H1 (cell line): ENCODE results near the gene LRRK1. TPM values are rescaled to one million over a fixed set of nuclear protein-coding genes. Genes with fewer than 3 reads are reported as not detected.

Experiments used
- CTCF ChIA-PET: fragments of 300-600 bp; sonication (Branson Sonifier 250); formaldehyde crosslinking; loops from one replicate; lab custom pipeline; 2021; ENCODE audit not compliant: partially characterized antibody; lab: Charles Lee
- POLR2A ChIA-PET: fragments of 300-600 bp; sonication (Branson Sonifier 250); formaldehyde crosslinking; loops from one replicate; lab custom pipeline; 2021; ENCODE audit warnings: inconsistent platforms; ENCODE audit not compliant: partially characterized antibody; lab: Charles Lee
- DNase-seq, 2 experiments: peaks; one replicate each; pipeline versions ENCODE4 v3.0.0 to v3.0.0-alpha.2; 2010 to 2022; ENCODE audit warnings: low spot score in 2 of 2, low read depth in 1 of 2, mixed read lengths in 1 of 2
- FAIRE-seq: peaks from 2 replicates; lab custom pipeline; 2011; peaks lifted over from hg19 to GRCh38; lab: Jason Lieb, UNC
- H2AFZ ChIP-seq: 2 replicates; pipeline ENCODE4 v1.8.1; 2012; ENCODE audit warnings: low read length, inconsistent platforms
- H2AK5ac ChIP-seq: 2 replicates; pipeline ENCODE4 v1.6.1; 2013; ENCODE audit warnings: low read depth, low read length
- H2BK120ac ChIP-seq: replicated peaks from 2 replicates; pipeline ENCODE3; 2013; ENCODE audit warnings: low read depth, low read length, inconsistent platforms
- H2BK12ac ChIP-seq: 2 replicates; pipeline ENCODE4 v1.6.1; 2013; ENCODE audit warnings: low read depth, low read length
- H2BK15ac ChIP-seq: 2 replicates; pipeline ENCODE4 v1.6.1; 2013; ENCODE audit warnings: low read length
- H2BK20ac ChIP-seq: 2 replicates; pipeline ENCODE4 v1.6.1; 2013; ENCODE audit warnings: low read length
- H2BK5ac ChIP-seq: 2 replicates; pipeline ENCODE4 v1.6.1; 2013; ENCODE audit warnings: low read depth, low read length
- H3K14ac ChIP-seq: 2 replicates; pipeline ENCODE4 v1.6.1; 2013; ENCODE audit warnings: inconsistent platforms; ENCODE audit not compliant: insufficient read length
- H3K18ac ChIP-seq: 2 replicates; pipeline ENCODE4 v1.6.1; 2013; ENCODE audit warnings: low read length; ENCODE audit errors: extremely low read depth
- H3K23ac ChIP-seq: 2 replicates; pipeline ENCODE4 v1.6.1; 2013; ENCODE audit warnings: inconsistent platforms; ENCODE audit not compliant: insufficient read length
- H3K23me2 ChIP-seq: 2 replicates; pipeline ENCODE4 v1.6.1; 2013; ENCODE audit warnings: low read depth, low read length
- H3K27ac ChIP-seq: 2 replicates; pipeline ENCODE4 v1.6.1; 2011; ENCODE audit warnings: low read depth, low read length, inconsistent platforms
- H3K27me3 ChIP-seq, 4 experiments: replicated peaks in 1 of 4; 1 replicate in 1 of 4; 2 replicates in 3 of 4; pipeline versions ENCODE4 v1.6.1 to v1.8.1; 2011 to 2013; ENCODE audit warnings: low read length in 3 of 4, mild to moderate bottlenecking in 3 of 4, inconsistent platforms in 2 of 4, mixed read lengths in 2 of 4, moderate library complexity in 1 of 4; ENCODE audit not compliant: control insufficient read depth in 3 of 4, insufficient read depth in 3 of 4; ENCODE audit errors: extremely low read depth in 1 of 4
- H3K36me3 ChIP-seq, 4 experiments: 2 replicates each; pipeline versions ENCODE4 v1.6.1 to v1.8.1; 2011 to 2013; ENCODE audit warnings: mild to moderate bottlenecking in 4 of 4, low read length in 3 of 4, moderate library complexity in 2 of 4, control low read depth in 1 of 4, inconsistent platforms in 1 of 4; ENCODE audit not compliant: insufficient read depth in 4 of 4, control insufficient read depth in 2 of 4
- H3K4ac ChIP-seq: replicated peaks from 2 replicates; pipeline ENCODE3; 2013; ENCODE audit warnings: low read length, low read depth, mixed read lengths, inconsistent platforms; ENCODE audit not compliant: insufficient read length
- H3K4me1 ChIP-seq, 4 experiments: replicated peaks in 1 of 4; 1 replicate in 1 of 4; 2 replicates in 3 of 4; pipeline versions ENCODE4 v1.6.1 to v1.8.1; 2011 to 2013; ENCODE audit warnings: low read length in 3 of 4, inconsistent platforms in 2 of 4, mixed read lengths in 1 of 4; ENCODE audit not compliant: insufficient read depth in 4 of 4, control insufficient read depth in 3 of 4
- H3K4me2 ChIP-seq, 2 experiments: 2 replicates each; pipeline versions ENCODE4 v1.6.1 to v1.8.1; 2011 to 2013; ENCODE audit warnings: low read depth in 2 of 2, low read length in 2 of 2, control low read depth in 1 of 2, inconsistent platforms in 1 of 2, mild to moderate bottlenecking in 1 of 2; ENCODE audit not compliant: insufficient read depth in 1 of 2
- H3K4me3 ChIP-seq, 4 experiments: fragments of 200-600, 300-600 bp in 1 of 4; sonication (generic), shearing (Covaris generic), sonication (Bioruptor Twin) in 1 of 4; 2 replicates each; pipeline versions ENCODE4 v1.5.1 to v1.8.1; 2011 to 2016; ENCODE audit warnings: low read length in 4 of 4, low read depth in 3 of 4, control low read depth in 2 of 4, inconsistent platforms in 2 of 4, mild to moderate bottlenecking in 2 of 4, mixed read lengths in 1 of 4, moderate library complexity in 1 of 4; ENCODE audit not compliant: insufficient read depth in 2 of 4; ENCODE audit errors: extremely low read depth in 1 of 4
- H3K56ac ChIP-seq: replicated peaks from 2 replicates; pipeline ENCODE3; 2013; ENCODE audit warnings: low read depth, mild to moderate bottlenecking, mixed read lengths, low read length, inconsistent platforms; ENCODE audit not compliant: insufficient read length
- H3K79me1 ChIP-seq: 2 replicates; pipeline ENCODE4 v1.6.1; 2013; ENCODE audit warnings: low read depth, low read length, control low read depth
- H3K79me2 ChIP-seq, 2 experiments: 2 replicates each; pipeline versions ENCODE4 v1.6.1 to v1.8.1; 2012 to 2013; ENCODE audit warnings: low read length in 2 of 2, mild to moderate bottlenecking in 2 of 2, inconsistent platforms in 1 of 2; ENCODE audit not compliant: insufficient read depth in 2 of 2, control insufficient read depth in 1 of 2
- H3K9ac ChIP-seq, 4 experiments: replicated peaks in 1 of 4; 1 replicate in 1 of 4; 2 replicates in 3 of 4; pipeline versions ENCODE4 v1.6.1 to v1.8.1; 2011 to 2013; ENCODE audit warnings: low read depth in 3 of 4, low read length in 3 of 4, control low read depth in 2 of 4, mild to moderate bottlenecking in 2 of 4, moderate library complexity in 2 of 4, inconsistent platforms in 1 of 4; ENCODE audit errors: extremely low read depth in 1 of 4
- H3K9me3 ChIP-seq, 2 experiments: 2 replicates each; pipeline versions ENCODE4 v1.6.1 to v1.8.1; 2012 to 2013; ENCODE audit warnings: mild to moderate bottlenecking in 2 of 2, moderate library complexity in 2 of 2, control low read depth in 1 of 2, inconsistent platforms in 1 of 2, low read depth in 1 of 2, low read length in 1 of 2, mixed read lengths in 1 of 2; ENCODE audit not compliant: insufficient read depth in 2 of 2
- H4K20me1 ChIP-seq, 2 experiments: replicated peaks in 1 of 2; 2 replicates each; pipeline versions ENCODE3 to v1.8.1; 2011 to 2013; ENCODE audit warnings: inconsistent platforms in 2 of 2, low read length in 2 of 2, mild to moderate bottlenecking in 1 of 2; ENCODE audit not compliant: insufficient read depth in 2 of 2, control insufficient read depth in 1 of 2
- H4K5ac ChIP-seq: 2 replicates; pipeline ENCODE4 v1.6.1; 2013; ENCODE audit warnings: low read length, low read depth, mixed read lengths, inconsistent platforms; ENCODE audit not compliant: insufficient read length
- H4K8ac ChIP-seq: 2 replicates; pipeline ENCODE4 v1.8.0; 2013; ENCODE audit warnings: mild to moderate bottlenecking, moderate library complexity, low read length, inconsistent platforms; ENCODE audit not compliant: insufficient read depth; ENCODE audit errors: extremely low read depth
- H4K91ac ChIP-seq: replicated peaks from 2 replicates; pipeline ENCODE3; 2013; ENCODE audit warnings: low read length, mixed read lengths, inconsistent platforms; ENCODE audit not compliant: insufficient read length
- ASH2L ChIP-seq: fragments of 200-600, 300-600 bp; sonication (generic); IDR thresholded peaks from one replicate; pipeline ENCODE4 v1.7.1; 2017; ENCODE audit warnings: low read length
- CREB1 ChIP-seq: IDR thresholded peaks from 2 replicates; pipeline ENCODE4 v1.6.1; 2012; ENCODE audit warnings: inconsistent platforms
- CTCF ChIP-seq, 3 experiments: IDR thresholded peaks; 1 replicate in 2 of 3; 2 replicates in 1 of 3; pipeline versions ENCODE4 v1.5.1 to v1.6.1; 2011; ENCODE audit warnings: low read length in 3 of 3, mild to moderate bottlenecking in 3 of 3, inconsistent platforms in 2 of 3, low read depth in 1 of 3, moderate library complexity in 1 of 3; ENCODE audit not compliant: insufficient read depth in 1 of 3; ENCODE audit errors: control extremely low read depth in 1 of 3
- MAFK ChIP-seq: IDR thresholded peaks from 2 replicates; pipeline ENCODE4 v1.6.1; 2012; ENCODE audit warnings: low read depth, mild to moderate bottlenecking, improper control_type of control experiment, low read length
- POLR2AphosphoS5 ChIP-seq: IDR thresholded peaks from 2 replicates; pipeline ENCODE4 v1.6.1; 2011; ENCODE audit warnings: low read depth, low read length
- RAD21 ChIP-seq, 2 experiments: IDR thresholded peaks in 1 of 2; conservative IDR thresholded peaks in 1 of 2; 2 replicates each; pipeline ENCODE4 v1.6.1; 2011; ENCODE audit warnings: low read depth in 2 of 2, low read length in 2 of 2, improper control_type of control experiment in 1 of 2, inconsistent platforms in 1 of 2, mild to moderate bottlenecking in 1 of 2, moderate library complexity in 1 of 2
- RFX5 ChIP-seq: IDR thresholded peaks from 2 replicates; pipeline ENCODE4 v1.6.1; 2011; ENCODE audit warnings: low read depth, low read length, improper control_type of control experiment, borderline replicate concordance
- RNF2 ChIP-seq: fragments of 200-900, 300-1000 bp; sonication (generic); IDR thresholded peaks from 2 replicates; pipeline ENCODE4 v1.7.1; 2016; ENCODE audit warnings: borderline replicate concordance, low read depth, mild to moderate bottlenecking, antibody characterized with exemption, low read length; ENCODE audit not compliant: poor library complexity, severe bottlenecking; ENCODE audit errors: missing control alignments
- SAP30 ChIP-seq: fragments of 300-600 bp; sonication (generic); IDR thresholded peaks from 2 replicates; pipeline ENCODE4 v1.7.1; 2012; ENCODE audit warnings: low read length, moderate library complexity, mild to moderate bottlenecking, inconsistent platforms; ENCODE audit not compliant: insufficient read depth, insufficient replicate concordance
- SIN3A ChIP-seq, 2 experiments: IDR thresholded peaks in 1 of 2; conservative IDR thresholded peaks in 1 of 2; 2 replicates each; pipeline ENCODE4 v1.6.1; 2011 to 2012; ENCODE audit warnings: low read length in 2 of 2, improper control_type of control experiment in 1 of 2, low read depth in 1 of 2, mild to moderate bottlenecking in 1 of 2
- WGBS, 2 experiments: shearing (Covaris generic) in 1 of 2; methylation state at CpG; one replicate each; pipeline versions ENCODE4 v1.1.6 to v1.1.7; 2013 to 2015; ENCODE audit warnings: low lambda C conversion rate in 2 of 2, mixed read lengths in 2 of 2, inconsistent platforms in 1 of 2, low coverage in 1 of 2, missing lambda C conversion rate in 1 of 2; ENCODE audit not compliant: insufficient replicate concordance in 2 of 2, insufficient coverage in 1 of 2, insufficient read length in 1 of 2; ENCODE audit errors: extremely low coverage in 1 of 2, missing lambda C conversion rate in 1 of 2; 5-methylcytosine and 5-hydroxymethylcytosine counted together
- polyA plus RNA-seq, 7 experiments: library from polyadenylated mRNA; depleted of rRNA in 3 of 7; stranded (reverse) in 5 of 7; unstranded in 2 of 7; fragments of >200 nt in 5 of 7; fragments of 200-250 nt in 2 of 7; gene quantifications; 1 replicate in 5 of 7; 2 replicates in 1 of 7; 4 replicates in 1 of 7; pipeline versions ENCODE4 v1.2.1 to v1.2.3, GENCODE V29; 2011 to 2013; ENCODE audit warnings: missing spikeins in 2 of 7, mixed read lengths in 2 of 7
- total RNA-seq: library from RNA; stranded (reverse); fragmentation: NEBNext Ultra II Directional; extraction: Animal tissue kit (Norgen Biotek cat#: 25700); gene quantifications from 2 replicates; pipeline ENCODE4 v1.2.1, GENCODE V29; 2021

Gene LRRK1
- total and polyA plus RNA-seq, 2 of the 8 experiments (the other 6 are each of a cell fraction or from before 2014, with no cell fraction given) = 1.2 to 3.6 TPM

- no peak overlapping the region for H4K5ac ChIP-seq
- H3K18ac ChIP-seq = no peak overlapping the region
- H3K4me2 ChIP-seq = no peak overlapping the region
- 0 out of 2 replicates have a peak overlapping the region, but pooled peaks have one; percentile 73 for H2BK20ac ChIP-seq
- H3K4ac ChIP-seq = no peak overlapping the region
- FAIRE-seq (no peak), DNase-seq (peak in 1 of 2 experiments; percentile 33)
- H4K8ac ChIP-seq = no peak overlapping the region
- H3K4me1 ChIP-seq = peaks cover 0 to 9% (median 4%) of the 10 kb centered on the region in 4 experiments; a peak in 5 of 7 replicates
- no peak overlapping the region for H3K14ac ChIP-seq
- H3K27ac ChIP-seq = no peak overlapping the region
- no peak overlapping the region for H2BK120ac ChIP-seq
- no peaks in the 10 kb centered on the region for H3K79me1 ChIP-seq
- H3K79me2 ChIP-seq = no peaks in the 10 kb centered on the region
- H3K36me3 ChIP-seq = no peaks in the 10 kb centered on the region
- H2BK15ac ChIP-seq = no peak overlapping the region
- H4K91ac ChIP-seq = peak overlapping the region; percentile 36
- no peak overlapping the region for H2AFZ ChIP-seq
- 91% methylated on average over 6 of the region's 6 CpGs; no CpG with 5 or more reads in 1 of the 2 experiments for WGBS, 2 experiments
- H3K56ac ChIP-seq = no peak overlapping the region
- H3K9me3 ChIP-seq = no peaks in the 10 kb centered on the region
- no peak overlapping the region for H3K9ac ChIP-seq
- POLR2A ChIA-PET = interaction anchor here (1.0 kb wide), 1 partner anchor 207 kb away, joined by 3 read pairs; no protein-coding TSS in a partner anchor
- no peak overlapping the region for H3K23ac ChIP-seq
- no peak overlapping the region for H2AK5ac ChIP-seq
- H3K23me2 ChIP-seq = no peaks in the 10 kb centered on the region
- H3K4me3 ChIP-seq = no peak overlapping the region
- H4K20me1 ChIP-seq = no peaks in the 10 kb centered on the region
- no peak overlapping the region; the same call in 1 of the 2 replicates for H2BK5ac ChIP-seq
- peak overlapping the region; percentile 23; the same call in 1 of the 2 replicates for H2BK12ac ChIP-seq
- CTCF ChIA-PET = interaction anchor here (0.6 to 22.3 kb wide), 10 partner anchors 10 to 259 kb away, joined by 3 to 405 read pairs (median 4); partner anchors contain the start of genes CHSY1 and LRRK1
- peaks cover 0 to 6% (median 0%) of the 10 kb centered on the region in 4 experiments; a peak in 3 of 7 replicates for H3K27me3 ChIP-seq
- TF ChIP-seq SAP30 = no peak
- TF ChIP-seq CTCF (IDR thresholded peaks at IDR 0.05; ENCODE audit: control extremely low read depth in 1 of 3, insufficient read depth in 1 of 3, low read depth in 1 of 3, low read length in 3 of 3) = no peak
- no peak for TF ChIP-seq CREB1
- TF ChIP-seq RAD21 (IDR thresholded peaks at IDR 0.05 in 1 of 2, conservative IDR thresholded peaks at IDR 0.05 in 1 of 2; ENCODE audit: low read depth in 2 of 2, low read length in 2 of 2) = no peak
- TF ChIP-seq MAFK = no peak
- no peak for TF ChIP-seq POLR2AphosphoS5
- no peak for TF ChIP-seq SIN3A (conservative IDR thresholded peaks at IDR 0.05 in 1 of 2, IDR thresholded peaks at IDR 0.05 in 1 of 2; ENCODE audit: low read depth in 1 of 2, low read length in 2 of 2)
- no peak for TF ChIP-seq RFX5
- no peak for TF ChIP-seq ASH2L
- TF ChIP-seq RNF2 = no peak
These were observed 91.6 kb downstream of the LRRK1 start for GRCh38 chr15:101010781-101011180.
